Erythroblast (primary cell): ENCODE data around the gene PLCL1.

ENCODE experiments used
- GATA1 ChIP-seq: IDR thresholded peaks from 2 replicates; pipeline ENCODE4 v1.6.1; 2011; ENCODE audit warnings: low read depth, mild to moderate bottlenecking, control low read depth, low read length, moderate library complexity
- POLR2A ChIP-seq: IDR thresholded peaks from 2 replicates; pipeline ENCODE4 v1.6.1; 2011; ENCODE audit warnings: mild to moderate bottlenecking, low read length

DNA sequence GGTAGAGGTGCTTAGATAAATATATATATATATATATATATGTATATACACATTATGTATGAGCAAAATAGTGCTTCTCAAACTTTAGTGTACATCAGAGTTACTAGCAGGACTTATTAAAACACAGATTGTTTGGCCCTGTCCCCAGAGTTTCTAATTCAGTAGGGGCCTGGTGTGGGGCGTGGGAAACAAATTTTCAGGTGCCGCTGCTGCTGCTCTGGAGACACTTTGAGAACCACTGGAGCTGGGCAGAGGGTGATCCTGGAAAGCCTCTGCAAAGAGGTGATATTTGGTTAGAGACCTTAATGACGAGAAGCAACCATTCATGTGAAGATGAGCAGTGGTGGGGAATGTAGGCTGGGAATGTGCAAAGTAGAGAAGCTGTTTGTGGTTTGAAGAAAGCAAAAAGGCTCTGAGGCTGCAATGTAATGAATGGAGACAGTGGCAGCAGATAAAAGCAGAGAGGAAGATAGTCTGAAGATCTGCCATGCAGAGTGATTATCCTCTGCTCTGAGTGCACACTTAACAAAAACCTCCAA is 142.9 kb downstream of the PLCL1 start:
- TF ChIP-seq POLR2A (no peak), GATA1 (no peak)
